Stomach smooth muscle (tissue), 2 donors: ENCODE data around the gene FRMPD4.

Experiments
- H3K27ac ChIP-seq: one replicate; pipeline ENCODE4 v1.7.0; 2013; ENCODE audit warnings: mild to moderate bottlenecking, low read length, inconsistent platforms
- H3K27me3 ChIP-seq, 2 donors: one replicate each; pipeline ENCODE4 v1.7.0; 2013; ENCODE audit warnings: low read length in 2 of 2; ENCODE audit not compliant: insufficient read depth in 2 of 2, control insufficient read depth in 1 of 2
- H3K36me3 ChIP-seq, 2 donors: one replicate each; pipeline ENCODE4 v1.7.0; 2013; ENCODE audit warnings: low read length in 2 of 2; ENCODE audit not compliant: control insufficient read depth in 2 of 2, insufficient read depth in 2 of 2
- H3K4me1 ChIP-seq: one replicate; pipeline ENCODE4 v1.7.0; 2013; ENCODE audit warnings: low read length; ENCODE audit not compliant: control insufficient read depth, insufficient read depth
- H3K4me3 ChIP-seq, 2 donors: one replicate each; pipeline ENCODE4 v1.7.0; 2013; ENCODE audit warnings: low read length in 2 of 2
- H3K9ac ChIP-seq, 2 donors: one replicate each; pipeline ENCODE4 v1.7.0; 2013; ENCODE audit warnings: low read length in 2 of 2, mild to moderate bottlenecking in 1 of 2
- H3K9me3 ChIP-seq, 2 donors: one replicate each; pipeline ENCODE4 v1.7.0; 2013; ENCODE audit warnings: low read length in 2 of 2; ENCODE audit not compliant: control insufficient read depth in 2 of 2
- donor health status: healthy.
- donor health status: Pancreatic carcinoma.

Gene FRMPD4

DNA sequence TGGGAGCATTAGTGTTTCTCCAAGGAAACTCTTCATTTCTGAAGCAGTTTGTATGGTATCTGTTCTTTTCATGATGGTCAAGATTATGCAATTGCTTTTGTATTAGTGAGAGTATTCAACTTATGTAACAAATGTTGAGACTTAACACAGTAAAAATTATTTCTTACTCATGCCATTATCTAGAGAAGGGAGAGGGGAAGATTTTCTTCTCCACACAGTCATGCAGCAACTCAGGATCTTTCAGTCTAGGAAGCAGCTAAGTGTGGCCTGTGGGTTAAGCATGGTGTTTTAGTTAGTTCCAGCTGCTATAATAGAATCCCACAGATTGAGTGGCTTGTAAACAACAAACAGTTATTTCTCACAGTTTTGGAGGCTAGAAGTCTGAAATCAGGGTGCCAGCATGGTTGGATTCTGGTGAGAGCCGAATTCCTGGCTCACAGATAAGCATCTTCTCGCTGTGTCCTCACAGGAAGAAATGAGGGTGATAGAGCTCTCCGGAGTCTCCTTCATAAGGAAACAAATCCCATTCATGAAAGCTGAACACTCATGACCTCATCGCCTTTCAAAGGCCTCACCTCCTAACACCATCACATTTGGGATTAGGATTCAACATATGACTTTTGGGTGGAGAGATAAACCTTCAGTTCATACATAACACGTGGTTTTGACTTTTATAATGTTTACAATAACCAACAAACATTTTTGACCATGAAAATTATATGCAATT, 101.2 kb downstream of the FRMPD4 start:
- Histone ChIP-seq H3K9ac (no peak overlapping the region), H3K27me3 (no peaks in the 10 kb centered on the region), H3K4me3 (no peak overlapping the region), H3K36me3 (no peaks in the 10 kb centered on the region), H3K4me1 (no peaks in the 10 kb centered on the region), H3K9me3 (no peaks in the 10 kb centered on the region), H3K27ac (no peak overlapping the region)

DNA sequence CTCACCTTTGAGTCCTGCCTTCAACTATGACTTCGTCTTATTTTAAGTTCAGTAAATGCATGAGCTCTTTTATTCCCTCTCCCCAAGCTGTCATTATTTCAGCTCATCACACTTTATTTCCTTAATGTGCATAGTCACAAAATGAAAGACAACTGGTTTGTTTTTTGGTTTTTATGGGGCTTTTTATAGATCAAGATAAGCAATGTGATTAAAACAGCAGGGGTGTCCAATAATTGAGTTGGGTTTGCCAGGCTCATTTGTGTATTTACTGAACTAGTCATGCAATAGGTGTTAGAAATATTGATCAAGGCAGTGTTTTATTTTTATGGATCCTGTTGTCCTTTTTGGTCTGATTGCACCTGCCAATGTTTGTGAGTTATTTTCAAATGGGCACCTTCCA, 102.2 kb downstream of the FRMPD4 start:
- H3K27me3 ChIP-seq: no peaks in the 10 kb centered on the region
- no peaks in the 10 kb centered on the region for H3K9me3 ChIP-seq
- H3K4me1 ChIP-seq: no peaks in the 10 kb centered on the region
- H3K9ac ChIP-seq: no peak overlapping the region
- no peak overlapping the region for H3K27ac ChIP-seq
- H3K4me3 ChIP-seq: no peak overlapping the region
- H3K36me3 ChIP-seq: no peaks in the 10 kb centered on the region

DNA sequence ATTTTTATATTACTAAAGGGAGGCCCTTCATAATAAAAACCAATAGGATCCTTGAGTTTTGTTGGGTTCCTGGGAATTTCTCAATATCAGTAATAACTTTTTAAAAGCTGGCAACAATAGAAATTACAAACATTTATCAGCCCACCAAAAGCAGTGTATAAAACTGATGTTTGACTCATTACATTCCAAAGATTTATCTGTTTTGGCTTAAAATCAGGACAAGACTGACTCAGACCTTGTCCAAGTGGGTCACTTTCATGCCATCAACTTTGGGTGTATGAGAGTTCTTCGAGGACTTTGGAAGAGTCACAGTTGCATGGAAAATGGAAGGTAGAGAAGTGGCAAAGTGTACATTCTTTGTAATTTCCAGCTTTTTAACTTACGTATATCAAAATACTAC, 102.8 kb downstream of the FRMPD4 start:
- Histone ChIP-seq H3K27ac (no peak overlapping the region), H3K27me3 (no peaks in the 10 kb centered on the region), H3K9me3 (no peaks in the 10 kb centered on the region), H3K36me3 (no peaks in the 10 kb centered on the region), H3K4me1 (no peaks in the 10 kb centered on the region), H3K4me3 (no peak overlapping the region), H3K9ac (no peak overlapping the region)

DNA sequence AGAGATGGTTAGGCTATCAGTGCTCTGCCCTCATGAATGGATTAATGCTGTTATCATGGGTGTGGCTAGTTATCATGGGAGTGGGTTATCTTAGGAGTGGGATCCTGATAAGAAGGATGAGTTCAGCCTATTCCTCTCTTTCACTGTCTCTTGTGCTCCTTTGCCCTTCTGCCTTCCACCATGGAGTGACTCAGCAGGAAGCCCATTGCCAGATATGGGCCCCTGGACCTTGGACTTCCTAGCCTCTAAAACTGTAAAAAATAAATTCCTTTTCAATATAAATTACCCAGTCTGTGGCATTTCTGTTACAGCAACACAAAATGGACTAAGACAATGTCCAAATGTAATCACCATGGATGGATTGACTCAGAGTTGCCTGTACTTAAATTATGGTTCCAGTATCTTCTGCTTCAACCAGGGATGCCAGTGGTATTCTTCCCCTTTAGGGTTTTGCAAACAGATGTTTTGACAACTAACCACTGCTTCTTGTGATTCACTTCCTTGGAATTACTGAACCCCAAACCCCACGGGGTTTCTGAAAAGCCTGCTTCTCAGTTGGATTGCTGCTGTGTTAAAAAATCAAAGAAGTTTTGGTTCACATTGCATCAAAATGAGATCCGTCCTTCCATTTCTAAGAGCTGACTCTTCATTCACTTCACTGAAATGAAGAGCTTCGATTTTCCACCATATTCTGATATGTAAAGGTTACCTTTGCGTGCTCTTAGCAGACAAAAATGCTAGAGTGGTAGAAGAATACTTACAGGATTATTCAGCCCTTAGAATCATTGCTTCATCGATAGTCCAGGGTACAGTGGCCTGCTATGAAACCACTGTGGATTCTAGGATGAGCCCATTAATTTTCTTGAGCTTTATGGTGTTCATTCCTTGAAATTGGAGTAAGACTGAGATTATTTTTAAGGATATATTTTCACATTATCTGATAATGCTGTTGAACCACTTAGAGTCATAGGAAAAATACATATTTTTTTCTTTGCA, 107.7 kb downstream of the FRMPD4 start:
- Histone ChIP-seq H3K4me1 (no peaks in the 10 kb centered on the region), H3K4me3 (no peak overlapping the region), H3K9me3 (no peaks in the 10 kb centered on the region), H3K27ac (no peak overlapping the region), H3K9ac (no peak overlapping the region), H3K27me3 (no peaks in the 10 kb centered on the region), H3K36me3 (no peaks in the 10 kb centered on the region)

DNA sequence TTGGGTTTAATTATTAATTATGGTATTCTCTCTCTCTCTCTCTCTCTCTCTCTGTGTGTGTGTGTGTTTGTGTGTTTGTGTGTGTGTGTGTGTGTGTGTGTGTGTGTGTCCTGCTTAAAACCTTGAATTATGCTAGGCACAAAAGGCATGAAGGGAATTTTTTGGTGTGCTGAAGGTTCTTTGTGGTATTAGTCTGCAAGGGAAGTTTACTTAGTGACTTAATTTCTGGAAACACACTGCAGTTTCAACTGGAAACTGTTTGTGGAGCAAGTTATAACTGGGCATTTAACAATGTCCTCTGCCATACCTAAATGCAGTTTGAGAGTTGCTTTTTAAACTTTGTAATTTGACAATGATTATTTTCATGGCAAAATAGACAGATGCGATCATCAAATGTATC, 111.7 kb downstream of the FRMPD4 start:
- Histone ChIP-seq H3K9me3 (no peaks in the 10 kb centered on the region), H3K27ac (no peak overlapping the region), H3K27me3 (no peaks in the 10 kb centered on the region), H3K36me3 (no peaks in the 10 kb centered on the region), H3K9ac (no peak overlapping the region), H3K4me3 (no peak overlapping the region), H3K4me1 (no peaks in the 10 kb centered on the region)

DNA sequence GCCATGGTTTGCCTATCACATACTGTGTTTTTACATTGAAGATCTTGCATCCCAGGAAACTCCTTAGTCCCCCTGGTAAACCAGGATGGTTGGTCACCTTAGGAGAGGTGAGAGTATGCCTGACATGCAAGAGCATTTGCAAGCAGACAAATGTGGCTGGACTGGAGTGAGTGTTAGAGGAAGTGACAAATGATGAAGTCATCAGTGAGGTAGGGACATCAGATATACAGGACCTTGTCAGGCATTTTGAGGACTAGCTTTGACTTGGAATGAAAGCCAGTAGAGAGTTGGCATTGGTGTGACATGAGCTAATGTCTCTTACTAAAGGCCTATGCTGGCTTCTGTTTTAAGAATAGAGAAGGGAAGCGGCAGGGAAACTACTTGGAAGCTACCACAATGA, 124.9 kb downstream of the FRMPD4 start:
- Histone ChIP-seq H3K4me1 (no peaks in the 10 kb centered on the region), H3K9ac (no peak overlapping the region), H3K4me3 (no peak overlapping the region), H3K27me3 (no peaks in the 10 kb centered on the region), H3K36me3 (no peaks in the 10 kb centered on the region), H3K27ac (no peak overlapping the region), H3K9me3 (no peaks in the 10 kb centered on the region)

DNA sequence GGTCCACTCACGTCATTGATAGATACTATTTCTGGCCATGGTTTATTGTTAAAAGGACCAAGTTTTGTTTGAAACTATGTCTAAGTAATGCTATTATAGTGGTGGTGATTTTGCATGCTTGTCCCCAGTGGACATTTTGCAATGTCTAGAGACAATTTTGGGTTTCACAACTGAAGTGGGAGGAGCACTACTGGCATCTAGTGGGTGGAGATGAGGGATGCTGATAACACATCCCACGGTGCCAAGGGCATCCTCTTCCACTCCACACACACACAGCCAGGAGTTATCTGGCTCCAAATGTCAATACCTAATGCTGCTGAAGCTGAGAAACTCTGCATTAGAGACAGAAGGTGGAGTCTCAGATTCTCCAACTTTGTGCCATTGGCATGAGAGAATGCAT, 131.2 kb downstream of the FRMPD4 start:
- Histone ChIP-seq H3K9ac (no peak overlapping the region), H3K9me3 (no peaks in the 10 kb centered on the region), H3K27me3 (no peaks in the 10 kb centered on the region), H3K36me3 (no peaks in the 10 kb centered on the region), H3K4me3 (no peak overlapping the region), H3K27ac (no peak overlapping the region), H3K4me1 (no peaks in the 10 kb centered on the region)

DNA sequence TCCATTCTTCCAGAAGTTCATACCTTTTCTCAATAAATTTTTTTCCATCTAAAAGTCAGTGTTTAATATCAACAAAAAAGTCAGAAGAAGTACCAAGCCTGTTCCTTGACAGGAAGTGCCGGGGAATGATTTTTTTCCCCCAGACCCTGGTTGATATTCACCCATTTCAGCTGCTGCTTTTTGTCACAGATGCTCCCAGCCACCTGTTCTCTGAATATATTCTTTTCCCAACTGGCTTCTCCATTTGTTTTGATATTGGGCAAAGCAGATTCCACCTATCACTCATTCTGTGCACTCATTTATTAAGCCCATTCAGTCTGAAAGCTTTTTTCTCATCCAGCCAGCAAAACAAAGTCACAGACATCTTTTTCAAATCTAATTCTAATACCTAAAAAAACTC, 139.9 kb downstream of the FRMPD4 start:
- no peak overlapping the region for H3K27ac ChIP-seq
- H3K27me3 ChIP-seq: no peaks in the 10 kb centered on the region
- H3K9ac ChIP-seq: no peak overlapping the region
- no peak overlapping the region for H3K4me3 ChIP-seq
- no peaks in the 10 kb centered on the region for H3K36me3 ChIP-seq
- no peaks in the 10 kb centered on the region for H3K4me1 ChIP-seq
- H3K9me3 ChIP-seq: no peaks in the 10 kb centered on the region

DNA sequence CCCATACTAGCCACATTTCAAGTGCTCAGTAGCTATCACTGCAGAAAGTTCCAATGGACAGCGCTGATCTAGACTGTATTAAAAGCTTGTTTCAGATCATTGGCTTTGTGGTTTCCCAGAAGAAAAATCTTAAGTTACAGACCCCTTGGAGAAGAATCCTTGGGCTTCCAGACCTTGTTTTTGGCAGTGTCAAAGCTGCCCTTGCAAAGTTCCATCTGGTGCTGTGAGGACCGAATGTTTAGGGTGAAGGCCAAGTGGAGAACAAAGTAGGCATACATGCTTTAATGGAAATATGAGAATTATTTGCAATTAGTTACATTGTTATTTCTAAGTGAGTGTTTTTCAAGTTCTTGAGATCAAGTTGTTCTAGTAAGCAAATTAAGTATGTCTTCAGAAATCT, 144.7 kb downstream of the FRMPD4 start:
- Histone ChIP-seq H3K9ac (no peak overlapping the region), H3K27ac (no peak overlapping the region), H3K27me3 (no peaks in the 10 kb centered on the region), H3K36me3 (no peaks in the 10 kb centered on the region), H3K4me3 (no peak overlapping the region), H3K4me1 (no peaks in the 10 kb centered on the region), H3K9me3 (no peaks in the 10 kb centered on the region)

DNA sequence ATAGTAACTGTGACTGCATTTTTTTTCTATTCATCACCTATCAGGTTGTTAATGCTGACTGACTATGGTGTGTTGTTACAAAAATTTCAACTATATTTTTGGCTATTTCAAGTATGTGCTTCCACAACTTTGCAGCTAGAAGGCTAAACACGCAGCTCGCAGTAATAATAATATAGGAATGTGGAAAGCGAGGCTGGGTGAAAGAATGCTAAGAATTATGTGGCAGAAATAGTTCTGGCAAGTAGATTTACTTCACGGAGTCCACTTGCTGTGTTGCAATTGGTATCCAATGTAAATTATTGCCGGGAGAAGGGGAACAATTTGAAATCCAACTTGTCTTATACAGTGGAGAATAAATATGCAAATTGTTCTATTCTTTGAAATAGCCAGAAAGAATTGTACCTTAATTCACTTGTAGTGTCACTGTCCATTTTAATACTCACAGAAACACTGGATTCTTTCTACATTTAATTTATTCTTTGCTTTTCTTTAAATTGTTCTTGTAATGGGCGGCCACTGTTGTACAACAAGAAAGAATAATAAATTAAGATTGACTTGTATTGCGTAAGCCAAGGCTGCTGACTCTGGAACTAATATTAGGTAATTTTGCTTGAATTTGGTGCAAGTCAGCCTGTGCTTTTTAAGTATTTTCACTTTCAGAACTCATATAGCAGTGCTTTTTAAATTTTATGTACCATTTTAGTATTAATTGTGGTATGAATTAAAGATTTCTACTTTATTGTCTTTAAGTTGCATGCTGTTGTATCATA, 154.9 kb downstream of the FRMPD4 start:
- Histone ChIP-seq H3K9me3 (no peaks in the 10 kb centered on the region), H3K36me3 (no peaks in the 10 kb centered on the region), H3K4me3 (no peak overlapping the region), H3K4me1 (no peaks in the 10 kb centered on the region), H3K9ac (no peak overlapping the region), H3K27ac (no peak overlapping the region), H3K27me3 (no peaks in the 10 kb centered on the region)
